IPS-15b (cell line): ENCODE measurements around the gene ZNF446.

Source experiments
- H3K27me3 ChIP-seq: one replicate; pipeline ENCODE4 v1.6.1; 2013; ENCODE audit warnings: low read length; ENCODE audit not compliant: control insufficient read depth, insufficient read depth
- H3K36me3 ChIP-seq: one replicate; pipeline ENCODE4 v1.6.1; 2013; ENCODE audit warnings: low read length; ENCODE audit not compliant: control insufficient read depth, insufficient read depth
- H3K4me1 ChIP-seq: one replicate; pipeline ENCODE4 v1.6.1; 2013; ENCODE audit warnings: mild to moderate bottlenecking, low read length; ENCODE audit not compliant: control insufficient read depth, insufficient read depth
- H3K4me3 ChIP-seq: one replicate; pipeline ENCODE4 v1.5.1; 2013; ENCODE audit warnings: low read depth, low read length
- H3K9ac ChIP-seq: one replicate; pipeline ENCODE4 v1.6.1; 2013; ENCODE audit warnings: low read depth, mild to moderate bottlenecking, low read length
- H3K9me3 ChIP-seq: one replicate; pipeline ENCODE4 v1.6.1; 2013; ENCODE audit warnings: mild to moderate bottlenecking, low read length; ENCODE audit not compliant: control insufficient read depth, insufficient read depth

Gene ZNF446

DNA sequence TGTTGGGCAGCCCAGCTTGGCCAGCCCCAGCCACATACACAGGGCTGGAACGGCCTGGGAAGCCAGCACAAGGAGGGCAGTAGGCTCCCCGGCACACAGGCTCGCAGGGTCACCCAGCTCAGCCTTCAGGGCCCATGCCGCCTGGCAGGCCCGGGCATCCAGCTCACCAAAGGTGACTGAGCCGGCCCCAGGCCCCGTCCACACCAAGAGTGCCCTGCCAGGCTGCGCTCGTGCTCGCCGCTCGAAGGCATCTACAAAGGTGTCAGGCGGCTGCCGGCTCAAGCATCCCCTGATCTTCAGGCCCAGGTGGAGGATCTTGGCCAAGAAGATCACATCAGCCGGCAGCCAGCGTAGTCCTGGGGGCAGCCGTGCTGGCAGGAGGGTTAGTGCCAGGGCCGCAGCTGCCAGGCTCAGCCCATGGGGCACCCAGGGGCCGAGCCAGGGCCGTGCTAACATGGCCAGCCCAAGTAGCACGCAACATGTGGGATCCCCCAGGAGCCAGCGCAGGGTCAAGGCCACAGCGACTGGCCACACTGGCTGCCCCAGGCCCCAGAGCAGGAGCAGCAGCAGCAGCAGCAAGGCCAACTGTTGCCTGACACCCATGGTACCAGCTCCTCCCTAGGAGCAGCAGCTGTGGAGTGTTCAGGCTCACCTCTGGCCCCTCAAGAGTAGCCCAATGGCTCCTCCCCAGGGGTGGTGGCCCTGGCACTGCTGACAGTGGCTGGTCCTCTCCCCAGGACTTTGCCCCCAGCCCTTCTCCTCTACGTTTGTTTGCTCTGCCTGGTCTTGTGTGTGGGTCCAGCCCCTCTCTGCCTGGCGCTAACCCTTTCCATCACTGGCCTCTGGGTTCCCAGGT, 35.4 kb downstream of the ZNF446 start, which contains the start of gene SLC27A5:
TSS of gene SLC27A5 (minus strand) at position 640 of the 856 bp plus-strand sequence. CDS start at position 603, 37 bp downstream.
- Histone ChIP-seq H3K36me3 (peaks cover 5% of the 10 kb centered on the region), H3K4me3 (no peak within 1 kb of the TSS), H3K9ac (no peak within 1 kb of the TSS), H3K4me1 (peaks cover 6% of the 10 kb centered on the region), H3K27me3 (no peaks in the 10 kb centered on the region), H3K9me3 (no peaks in the 10 kb centered on the region)

DNA sequence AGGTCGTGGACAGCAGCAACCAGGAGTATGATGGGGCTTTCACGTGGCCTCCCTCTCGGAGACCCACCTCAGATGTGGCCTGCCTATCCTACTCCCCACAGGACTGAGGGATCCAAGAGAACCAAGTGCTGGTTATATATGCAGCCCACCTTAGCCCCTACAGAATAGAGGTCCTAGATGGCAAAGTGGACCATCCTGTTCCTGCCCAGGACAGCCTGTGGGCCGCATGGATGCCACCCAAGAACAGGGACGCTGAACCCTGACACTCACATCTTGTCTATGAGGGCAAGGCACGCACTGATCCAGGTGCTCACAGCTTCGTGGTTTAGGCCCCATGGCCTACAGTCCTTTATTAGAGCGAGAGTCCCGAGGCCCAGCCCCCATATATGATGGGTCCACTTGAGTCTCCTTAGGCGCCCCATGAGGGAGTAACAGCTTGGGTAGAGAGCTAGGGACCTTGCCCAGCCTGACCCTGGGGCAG, 37.1 kb downstream of the ZNF446 start:
- Histone ChIP-seq H3K4me3 (no peak overlapping the region), H3K4me1 (peaks cover 9% of the 10 kb centered on the region), H3K27me3 (no peaks in the 10 kb centered on the region), H3K36me3 (peaks cover 12% of the 10 kb centered on the region), H3K9ac (peak overlapping the region; percentile 28), H3K9me3 (no peaks in the 10 kb centered on the region)

DNA sequence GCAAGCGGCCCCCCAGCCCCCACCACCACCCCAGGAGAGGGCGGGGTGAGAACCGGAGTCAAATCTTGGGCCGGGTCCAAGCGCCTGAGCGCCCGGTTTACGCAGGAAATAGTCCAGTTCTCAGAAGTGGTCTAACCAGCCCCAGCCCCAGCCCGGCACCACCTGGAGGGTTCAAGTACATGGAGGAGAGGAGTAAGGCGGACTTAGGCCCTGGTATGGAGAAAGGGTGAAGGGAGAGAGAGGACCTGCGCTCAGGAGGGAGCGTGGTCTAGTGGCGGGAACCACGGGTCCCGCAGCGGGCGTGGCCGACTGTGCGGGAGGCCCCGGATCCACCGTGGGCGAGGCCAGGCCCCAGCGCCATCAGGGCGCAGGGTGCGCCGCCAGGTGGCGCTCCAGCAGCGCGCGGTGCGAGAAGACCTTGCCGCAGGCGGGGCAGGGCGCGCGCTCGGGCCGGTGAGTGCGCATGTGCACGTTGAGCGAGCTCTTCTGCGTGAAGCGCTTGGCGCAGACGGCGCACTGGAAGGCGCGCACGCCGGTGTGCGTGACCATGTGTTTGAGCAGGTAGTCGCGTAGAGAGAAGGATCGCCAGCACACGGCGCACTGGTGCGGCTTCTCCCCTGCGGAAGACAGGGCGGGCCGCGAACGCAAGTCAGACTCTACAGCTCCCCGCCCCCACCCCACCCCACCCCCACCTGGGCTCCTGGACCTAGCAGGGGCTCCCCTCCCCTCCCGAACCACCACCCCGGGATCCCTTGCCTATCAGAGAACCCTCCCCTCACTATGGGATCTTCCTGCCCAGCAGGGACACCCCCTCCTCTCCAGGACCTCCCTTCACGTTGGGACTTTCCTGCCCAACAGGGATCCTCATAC, 37.8 kb downstream of the ZNF446 start:
- no peaks in the 10 kb centered on the region for H3K9me3 ChIP-seq
- H3K4me3 ChIP-seq: peak overlapping the region; percentile 87
- peak overlapping the region; percentile 79 for H3K9ac ChIP-seq
- peaks cover 9% of the 10 kb centered on the region for H3K4me1 ChIP-seq
- H3K27me3 ChIP-seq: no peaks in the 10 kb centered on the region
- H3K36me3 ChIP-seq: peaks cover 12% of the 10 kb centered on the region

DNA sequence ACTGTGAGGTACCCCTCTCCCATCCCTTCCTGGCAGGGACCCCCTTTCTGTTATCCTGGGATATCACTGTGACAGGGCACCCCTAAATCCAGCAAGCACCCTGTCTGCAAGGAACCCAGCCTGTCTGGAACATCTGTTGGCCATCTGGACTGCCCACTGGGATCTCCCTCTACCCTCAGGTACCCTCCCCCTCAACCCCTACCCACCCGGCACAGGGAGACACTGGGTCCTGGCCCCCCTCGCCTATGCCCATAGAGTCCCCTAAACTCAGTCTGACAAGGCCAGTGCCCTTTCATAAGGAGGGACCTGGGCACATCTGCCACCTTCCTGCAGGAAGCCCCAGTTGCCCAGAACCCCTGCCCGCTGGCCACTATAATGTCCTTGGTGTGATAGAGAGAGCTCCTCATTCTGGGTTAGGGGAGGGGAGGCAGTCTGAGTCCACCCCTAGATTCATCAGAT, 38.4 kb downstream of the ZNF446 start:
- peaks cover 12% of the 10 kb centered on the region for H3K36me3 ChIP-seq
- no peaks in the 10 kb centered on the region for H3K9me3 ChIP-seq
- H3K4me3 ChIP-seq: peak overlapping the region; percentile 87
- no peaks in the 10 kb centered on the region for H3K27me3 ChIP-seq
- peaks cover 9% of the 10 kb centered on the region for H3K4me1 ChIP-seq
- H3K9ac ChIP-seq: peak overlapping the region; percentile 79

DNA sequence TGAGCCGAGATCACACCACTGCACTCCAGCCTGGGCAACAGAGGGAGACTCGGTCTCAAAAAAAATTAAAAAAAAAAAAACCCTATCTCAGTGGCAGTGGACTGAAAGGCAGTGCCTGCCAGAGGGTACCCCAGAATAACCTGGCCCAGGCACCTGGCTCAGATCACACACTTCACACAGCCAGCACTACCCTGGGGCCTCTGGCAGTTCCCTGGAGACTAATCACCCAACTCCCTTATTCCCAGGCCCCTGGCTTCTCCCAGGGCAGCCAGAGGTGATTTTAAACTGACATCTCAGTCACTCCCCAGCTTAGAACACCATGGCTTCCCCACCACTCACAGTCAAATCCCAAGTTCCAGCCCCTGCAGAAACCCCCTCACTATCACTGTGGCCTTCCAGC, 39.1 kb downstream of the ZNF446 start:
- Histone ChIP-seq H3K36me3 (peaks cover 12% of the 10 kb centered on the region), H3K4me3 (no peak overlapping the region), H3K9me3 (no peaks in the 10 kb centered on the region), H3K4me1 (peaks cover 9% of the 10 kb centered on the region), H3K27me3 (no peaks in the 10 kb centered on the region), H3K9ac (no peak overlapping the region)

DNA sequence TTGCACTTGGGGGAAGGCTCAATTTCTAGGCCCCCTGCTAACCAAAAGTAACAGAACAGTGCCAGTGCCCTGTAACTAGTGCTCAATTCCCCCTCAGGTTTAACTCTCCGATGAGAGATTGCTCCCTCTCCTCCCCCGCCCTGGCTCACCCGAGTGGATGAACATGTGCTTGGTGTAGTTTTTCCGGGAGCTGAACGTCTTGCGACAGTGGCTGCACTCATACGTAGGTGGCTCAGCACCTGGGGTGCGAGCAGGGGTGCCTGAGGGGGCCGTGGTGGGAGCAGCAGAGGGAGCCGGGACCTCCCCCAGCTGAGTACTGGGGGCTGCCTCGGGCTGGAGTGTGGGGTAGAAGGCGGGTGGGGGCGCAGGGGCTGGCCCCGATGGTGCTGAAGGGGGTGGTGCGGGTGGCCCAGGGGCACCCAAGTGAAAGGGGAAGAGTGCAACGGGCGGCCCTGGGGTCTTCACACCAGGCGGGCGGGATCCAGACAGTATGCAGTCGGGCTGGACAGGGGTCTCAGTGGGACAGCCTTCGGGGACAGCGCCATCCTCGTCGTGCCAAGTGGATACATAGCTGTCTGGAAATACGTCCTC, 40.2 kb downstream of the ZNF446 start:
- Histone ChIP-seq H3K4me3 (no peak overlapping the region), H3K9me3 (no peaks in the 10 kb centered on the region), H3K4me1 (peaks cover 11% of the 10 kb centered on the region), H3K36me3 (peaks cover 12% of the 10 kb centered on the region), H3K9ac (no peak overlapping the region), H3K27me3 (no peaks in the 10 kb centered on the region)

DNA sequence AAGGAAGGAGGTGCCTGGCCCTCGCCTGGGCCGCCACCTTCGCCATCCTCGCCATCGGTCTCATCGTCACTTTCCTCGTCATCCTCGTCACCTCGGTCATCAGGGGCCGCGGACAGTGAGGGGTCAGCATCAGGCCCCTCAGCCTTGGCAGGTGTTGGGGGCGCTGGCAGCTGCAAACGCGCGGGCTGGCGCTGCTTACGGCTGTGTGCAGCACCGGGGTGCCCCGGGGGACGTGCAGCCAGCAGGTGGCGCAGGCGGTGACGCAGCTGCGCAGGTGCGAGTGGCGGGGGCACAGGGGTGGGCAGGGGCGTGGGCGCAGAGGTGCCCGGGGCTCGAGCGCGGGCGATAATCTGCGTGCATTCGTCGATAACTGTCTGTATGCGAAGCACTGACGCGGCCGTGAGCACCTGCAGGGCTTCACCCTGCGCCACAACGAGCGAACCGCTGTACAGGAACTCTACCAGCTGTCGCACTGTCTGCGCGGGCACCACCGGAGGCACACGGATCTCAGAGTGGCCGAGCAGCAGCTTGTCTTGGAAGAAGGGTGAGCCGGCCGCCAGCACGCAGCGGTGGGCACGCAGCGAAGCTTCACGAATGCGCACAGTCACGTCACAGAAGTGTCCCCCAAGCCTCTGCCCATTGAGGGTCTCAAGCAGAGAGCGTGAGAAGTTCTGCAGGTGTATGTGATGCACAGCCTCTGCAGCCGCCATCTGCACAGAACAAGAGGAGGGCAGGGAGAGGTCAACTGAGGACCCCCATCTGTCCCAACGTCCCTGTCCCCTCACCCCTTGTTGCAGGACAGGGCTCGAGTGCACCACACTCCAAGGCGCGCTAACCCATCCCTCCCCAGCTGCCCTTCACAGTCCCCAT, 41.0 kb downstream of the ZNF446 start:
- Histone ChIP-seq H3K4me3 (no peak overlapping the region), H3K4me1 (peaks cover 14% of the 10 kb centered on the region), H3K9me3 (no peaks in the 10 kb centered on the region), H3K9ac (no peak overlapping the region), H3K27me3 (no peaks in the 10 kb centered on the region), H3K36me3 (peaks cover 12% of the 10 kb centered on the region)

DNA sequence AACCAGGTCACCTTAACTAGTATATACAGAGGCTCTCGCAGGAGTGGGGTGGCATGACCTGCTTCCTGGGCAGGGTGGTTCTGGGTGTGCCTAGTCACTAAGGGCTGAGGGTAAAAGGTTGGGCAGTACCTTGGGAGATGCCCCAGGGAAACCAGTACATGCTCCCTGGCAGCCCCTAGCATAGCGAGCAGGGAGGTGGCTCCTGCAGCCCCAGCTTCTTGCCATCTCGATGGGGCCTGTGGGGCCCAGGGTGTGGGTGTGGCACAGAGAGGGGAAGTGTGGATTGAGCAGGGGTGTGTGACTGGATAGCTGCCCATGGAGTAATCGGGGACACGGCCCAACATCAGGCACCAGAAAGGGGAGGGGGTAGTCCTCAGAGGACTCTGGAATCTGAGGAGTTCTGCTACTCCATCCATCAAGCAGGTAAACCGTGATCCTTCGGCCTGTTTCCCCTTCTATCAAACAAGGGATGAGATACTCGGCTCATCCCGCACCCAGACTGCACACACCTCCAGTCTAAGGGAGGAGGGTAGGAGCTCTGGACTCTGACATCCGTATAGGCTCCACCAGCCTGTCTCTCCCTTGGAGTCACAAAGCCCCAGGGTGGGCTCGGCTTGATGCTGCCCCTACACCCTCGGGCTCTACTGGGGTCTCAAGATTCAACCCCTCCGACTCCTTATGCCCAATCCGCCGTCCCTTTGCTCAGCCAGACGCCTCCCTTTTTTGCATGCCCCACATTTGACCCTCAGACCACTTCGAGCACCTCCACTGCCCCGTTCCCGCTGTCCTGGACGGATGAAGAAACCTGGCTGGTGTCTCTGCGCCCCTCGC, 42.3 kb downstream of the ZNF446 start:
- peak overlapping the region; percentile 94 for H3K9ac ChIP-seq
- peaks cover 12% of the 10 kb centered on the region for H3K36me3 ChIP-seq
- no peaks in the 10 kb centered on the region for H3K9me3 ChIP-seq
- peaks cover 14% of the 10 kb centered on the region for H3K4me1 ChIP-seq
- H3K27me3 ChIP-seq: no peaks in the 10 kb centered on the region
- peak overlapping the region; percentile 91 for H3K4me3 ChIP-seq

DNA sequence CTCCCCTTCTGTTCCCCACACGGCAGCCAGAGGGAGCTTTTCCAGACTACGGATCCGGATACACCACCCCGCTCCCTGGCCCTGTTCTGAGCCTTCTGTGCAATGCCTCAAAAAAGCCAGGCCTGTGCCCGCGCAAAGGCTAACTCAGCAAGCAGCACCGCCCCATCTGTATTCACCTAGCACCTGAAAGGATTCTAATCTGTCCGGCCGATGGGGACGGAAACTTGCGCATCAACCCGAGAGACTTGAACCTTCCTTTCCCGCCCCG, 42.9 kb downstream of the ZNF446 start:
- peak overlapping the region; percentile 91 for H3K4me3 ChIP-seq
- peak overlapping the region; percentile 94 for H3K9ac ChIP-seq
- H3K9me3 ChIP-seq: no peaks in the 10 kb centered on the region
- H3K36me3 ChIP-seq: peaks cover 12% of the 10 kb centered on the region
- no peaks in the 10 kb centered on the region for H3K27me3 ChIP-seq
- peaks cover 14% of the 10 kb centered on the region for H3K4me1 ChIP-seq

DNA sequence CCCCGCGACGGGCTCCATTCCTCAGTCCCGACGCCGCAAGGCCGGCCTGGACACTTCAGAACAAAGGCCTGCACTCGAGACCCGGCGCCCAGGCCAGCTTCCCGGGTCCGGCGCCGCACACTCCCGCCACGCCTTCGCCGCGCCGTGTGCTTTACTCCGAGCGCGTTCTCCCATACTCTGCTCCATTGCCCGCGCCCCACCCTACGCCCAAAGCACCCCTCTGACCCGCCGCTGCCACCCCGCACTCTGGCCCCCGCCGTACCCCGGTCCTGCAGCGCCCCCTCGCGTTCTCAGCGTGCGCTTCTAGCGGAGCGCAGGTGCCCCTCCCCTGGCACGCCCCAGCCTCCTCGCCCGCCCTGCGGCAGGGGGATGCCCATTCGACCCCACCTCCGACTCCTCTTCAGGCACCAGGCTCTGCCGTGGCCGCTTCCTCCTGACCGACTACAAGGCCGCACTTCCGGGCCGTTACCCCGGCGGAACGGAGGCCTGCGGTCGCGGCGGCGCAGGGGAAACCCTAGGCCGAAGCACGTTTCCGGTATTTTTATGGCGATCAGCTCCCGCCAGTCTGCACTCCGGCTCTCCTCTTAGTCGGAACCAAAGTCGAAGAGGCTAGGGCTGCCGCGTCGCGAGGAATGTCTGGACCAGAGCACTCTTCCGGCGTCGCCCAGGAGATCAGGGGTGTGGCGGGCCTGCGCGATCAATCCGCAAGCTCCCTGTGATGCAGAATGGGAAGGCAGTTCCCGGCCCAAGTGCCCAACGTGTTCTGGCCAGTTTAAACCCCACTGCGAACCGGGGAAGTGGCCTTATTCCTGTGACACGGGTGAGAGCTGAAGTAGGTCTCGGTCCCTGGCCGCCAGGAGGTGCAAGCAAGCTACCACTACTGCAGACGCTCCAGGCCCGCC, 43.5 kb downstream of the ZNF446 start, which contains the start of gene ZBTB45:
TSS of gene ZBTB45 (minus strand) at position 456 of the 902 bp plus-strand sequence. CDS start 2,137 bp downstream, outside the sequence.
- H3K9ac ChIP-seq: peak within 1 kb of the TSS; percentile 94
- peaks cover 11% of the 10 kb centered on the region for H3K4me1 ChIP-seq

More for the DNA sequence above, 43.5 kb downstream of the ZNF446 start, which contains the start of gene ZBTB45:
- no peaks in the 10 kb centered on the region for H3K27me3 ChIP-seq
- no peaks in the 10 kb centered on the region for H3K9me3 ChIP-seq
- peak within 1 kb of the TSS; percentile 91 for H3K4me3 ChIP-seq
- H3K36me3 ChIP-seq: peaks cover 12% of the 10 kb centered on the region
